Ectodermal cell (in vitro differentiated cells): ENCODE measurements around the gene HNMT.

Experiments used
- H3K27ac ChIP-seq: 2 replicates; pipeline ENCODE4 v1.7.0; 2013; ENCODE audit warnings: mild to moderate bottlenecking, low read depth, low read length; ENCODE audit not compliant: insufficient read depth, poor library complexity, severe bottlenecking
- H3K27me3 ChIP-seq: 2 replicates; pipeline ENCODE4 v1.7.0; 2013; ENCODE audit warnings: mild to moderate bottlenecking, low read length; ENCODE audit not compliant: insufficient read depth, control insufficient read depth, poor library complexity, severe bottlenecking
- H3K36me3 ChIP-seq: one replicate; pipeline ENCODE4 v1.7.0; 2013; ENCODE audit warnings: low read length; ENCODE audit not compliant: control insufficient read depth, insufficient read depth
- H3K4me1 ChIP-seq: one replicate; pipeline ENCODE4 v1.7.0; 2013; ENCODE audit warnings: low read length; ENCODE audit not compliant: control insufficient read depth, insufficient read depth
- H3K4me3 ChIP-seq: 2 replicates; pipeline ENCODE4 v1.7.0; 2013; ENCODE audit warnings: low read depth, low read length, control low read depth; ENCODE audit not compliant: insufficient read depth
- H3K9me3 ChIP-seq: 2 replicates; pipeline ENCODE4 v1.7.0; 2013; ENCODE audit warnings: mild to moderate bottlenecking, low read length, moderate library complexity; ENCODE audit not compliant: control insufficient read depth
- WGBS, 2 experiments: methylation state at CpG; one replicate each; pipeline ENCODE4 v1.1.7; 2013; ENCODE audit warnings: missing lambda C conversion rate in 2 of 2; 5-methylcytosine and 5-hydroxymethylcytosine counted together

HNMT gene

GRCh38 chr2:138061961-138062360 is 97.7 kb downstream of the HNMT start:
- WGBS, 2 experiments: 98 to 100% methylated on average over 2 of the region's 2 CpGs
- H3K27ac ChIP-seq: no peak overlapping the region

GRCh38 chr2:138063181-138063580 is 98.9 kb downstream of the HNMT start:
- no peaks in the 10 kb centered on the region for H3K27me3 ChIP-seq
- H3K4me3 ChIP-seq: no peak overlapping the region
- 96 to 100% methylated on average over 1 to 2 of the region's 2 CpGs for WGBS, 2 experiments
- no peaks in the 10 kb centered on the region for H3K4me1 ChIP-seq
- H3K9me3 ChIP-seq: no peaks in the 10 kb centered on the region
- H3K36me3 ChIP-seq: no peaks in the 10 kb centered on the region
- H3K27ac ChIP-seq: no peak overlapping the region

More at GRCh38 chr2:138061961-138062360, 97.7 kb downstream of the HNMT start:
- no peaks in the 10 kb centered on the region for H3K9me3 ChIP-seq
- no peaks in the 10 kb centered on the region for H3K36me3 ChIP-seq
- no peaks in the 10 kb centered on the region for H3K4me1 ChIP-seq
- no peak overlapping the region for H3K4me3 ChIP-seq
- no peaks in the 10 kb centered on the region for H3K27me3 ChIP-seq
